ENCODE results near the gene ZNF792. TPM values are rescaled to one million over a fixed set of nuclear protein-coding genes. Genes with fewer than 3 reads are reported as not detected.

Gene ZNF792
- total RNA-seq, 4 donors from 2014 or later = 1.7 to 3.5 (median 2.7) TPM

DNA sequence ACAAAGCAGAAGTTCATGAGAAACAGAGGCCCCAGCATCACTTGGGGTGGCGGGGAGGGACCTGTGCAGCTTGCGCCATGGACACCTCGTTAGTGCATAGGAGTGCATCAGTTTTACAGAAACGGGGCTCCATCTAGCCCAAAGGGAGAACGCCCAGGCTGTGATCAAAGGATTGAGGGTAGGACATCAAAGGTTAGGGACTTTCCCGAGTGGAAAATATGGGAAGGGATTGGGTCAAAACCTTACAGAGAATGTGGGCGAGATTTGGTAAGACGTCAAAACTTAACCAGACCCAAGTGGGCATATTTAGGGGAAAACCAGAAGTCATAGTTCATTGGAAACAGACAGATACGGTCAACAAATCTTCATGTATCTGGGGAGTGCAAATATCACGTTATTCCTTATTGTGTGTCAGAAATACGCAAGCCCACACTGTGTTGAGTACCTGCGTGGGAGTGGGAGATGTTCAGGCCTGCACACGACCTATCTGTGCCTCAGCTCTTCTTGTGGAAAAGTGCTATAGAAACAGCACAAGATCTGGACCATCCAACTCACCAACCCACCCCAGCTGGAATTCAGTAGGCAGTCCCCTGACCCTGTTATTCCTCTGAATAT is 26.7 kb upstream of the ZNF792 start:
- no peak overlapping the region for H3K27ac ChIP-seq
- no peaks in the 10 kb centered on the region for H3K36me3 ChIP-seq
- in situ Hi-C loops (cut with MboI; ENCODE audit: low sequenced_read_pairs in 4 of 4) (loop anchor here in 1 of 4 donors (25.0 kb wide), 1 partner anchor 272 kb away; the partner anchor contains the start of gene USF2), intact Hi-C loops (cut with DNase I; ENCODE audit: low total_unique reads) (no loop called here)
- H3K27me3 ChIP-seq = no peaks in the 10 kb centered on the region
- H3K4me3 ChIP-seq = no peak overlapping the region
- no peak for ATAC-seq
- no peaks in the 10 kb centered on the region for H3K9me3 ChIP-seq
- DNase-seq = no peak
- peaks cover 12 to 16% of the 10 kb centered on the region in 2 donors for H3K4me1 ChIP-seq
- TF ChIP-seq CTCF (IDR thresholded peaks at IDR 0.05 in 4 of 5, conservative IDR thresholded peaks at IDR 0.05 in 1 of 5) = no peak
- no peak for TF ChIP-seq POLR2A (IDR thresholded peaks at IDR 0.05)

DNA sequence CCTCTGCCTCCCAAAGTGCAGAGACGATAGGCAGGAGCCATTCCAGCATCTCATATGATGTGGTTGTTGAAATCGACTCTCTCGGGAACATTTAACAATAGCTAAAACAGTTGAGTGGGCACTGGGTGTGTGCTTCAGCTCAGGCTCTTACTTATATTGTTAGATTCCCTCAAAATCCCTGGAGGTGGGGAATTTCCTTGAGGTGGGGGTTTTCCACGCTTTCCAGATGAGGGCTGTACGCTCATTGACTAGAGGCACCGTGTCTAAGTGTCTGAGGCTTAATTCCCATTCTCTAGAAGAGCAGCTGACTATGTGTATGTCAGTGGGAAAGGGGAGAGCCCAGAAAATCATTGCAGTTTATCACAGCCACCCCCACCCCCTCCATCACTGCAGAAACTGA is 25.3 kb upstream of the ZNF792 start:
- no peak for TF ChIP-seq CTCF (IDR thresholded peaks at IDR 0.05 in 4 of 5, conservative IDR thresholded peaks at IDR 0.05 in 1 of 5)
- H3K27me3 ChIP-seq = no peaks in the 10 kb centered on the region
- H3K27ac ChIP-seq = no peak overlapping the region
- H3K4me1 ChIP-seq = peaks cover 10 to 12% of the 10 kb centered on the region in 2 donors
- intact Hi-C loops (cut with DNase I; ENCODE audit: low total_unique reads) = no loop called here
- no peak overlapping the region for H3K4me3 ChIP-seq
- H3K9me3 ChIP-seq = no peaks in the 10 kb centered on the region
- H3K36me3 ChIP-seq = no peaks in the 10 kb centered on the region
- no peak for DNase-seq
- in situ Hi-C loops (cut with MboI; ENCODE audit: low sequenced_read_pairs in 4 of 4) = loop anchor here in 1 of 4 donors (25.0 kb wide), 1 partner anchor 273 kb away; the partner anchor contains the start of gene USF2
- no peak for ATAC-seq

- no peak for DNase-seq
- no peaks in the 10 kb centered on the region for H3K27me3 ChIP-seq
- H3K36me3 ChIP-seq = no peaks in the 10 kb centered on the region
- TF ChIP-seq CTCF (IDR thresholded peaks at IDR 0.05 in 4 of 5, conservative IDR thresholded peaks at IDR 0.05 in 1 of 5) = no peak
- TF ChIP-seq POLR2A (IDR thresholded peaks at IDR 0.05) = no peak
- no peak for ATAC-seq
- no peak overlapping the region for H3K4me3 ChIP-seq
- in situ Hi-C loops (cut with MboI; ENCODE audit: low sequenced_read_pairs in 4 of 4) (loop anchor here in 1 of 4 donors (25.0 kb wide), 1 partner anchor 274 kb away; the partner anchor contains the start of gene USF2), intact Hi-C loops (cut with DNase I; ENCODE audit: low total_unique reads) (no loop called here)
- no peaks in the 10 kb centered on the region for H3K9me3 ChIP-seq
- H3K27ac ChIP-seq = no peak overlapping the region
- peaks cover 8 to 12% of the 10 kb centered on the region in 2 donors for H3K4me1 ChIP-seq
Measured at GRCh38 chr19:34988119-34988518, 24.1 kb upstream of the ZNF792 start.

DNA sequence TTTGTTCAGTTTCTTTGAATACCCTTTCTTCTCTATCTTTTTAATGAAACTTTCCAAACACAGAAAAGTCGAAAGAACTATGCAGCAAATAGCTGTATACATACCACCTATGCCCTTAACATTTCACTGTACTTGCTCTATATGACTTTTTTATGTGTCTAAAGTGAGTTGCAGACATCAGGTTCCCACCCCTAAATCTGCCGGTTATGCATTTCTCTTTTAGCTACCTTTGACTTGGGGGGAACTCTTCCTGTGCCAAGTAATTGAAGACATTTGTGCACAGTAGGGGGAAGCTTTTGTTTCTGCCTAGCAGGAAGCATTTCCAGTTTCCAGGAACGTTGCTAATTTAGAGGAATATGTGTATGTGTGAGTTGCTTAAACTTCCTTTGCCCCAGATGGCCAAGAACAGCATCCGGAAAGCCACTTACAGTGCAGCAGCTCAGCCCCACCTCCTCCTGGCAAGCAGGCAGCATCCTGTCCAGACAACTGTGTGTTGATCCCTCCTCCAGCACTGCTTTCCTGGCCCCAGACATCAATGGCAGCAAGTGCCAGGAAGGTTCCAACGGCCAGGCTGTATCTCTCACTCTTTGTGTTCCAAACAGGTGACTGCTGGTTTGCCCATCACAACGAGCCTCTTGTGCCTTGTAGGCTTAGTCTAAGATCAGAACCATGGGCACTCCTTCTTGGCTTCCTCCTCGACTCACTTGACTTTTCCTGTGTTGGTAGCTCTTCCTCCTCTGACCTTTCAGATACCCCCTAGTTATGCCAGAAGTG is 21.4 kb upstream of the ZNF792 start:
- in situ Hi-C loops (cut with MboI; ENCODE audit: low sequenced_read_pairs in 4 of 4) = loop anchor here in 1 of 4 donors (25.0 kb wide), 1 partner anchor 277 kb away; the partner anchor contains the start of gene USF2
- Histone ChIP-seq H3K4me3 (no peak overlapping the region), H3K36me3 (no peaks in the 10 kb centered on the region), H3K4me1 (peaks cover 8 to 12% of the 10 kb centered on the region in 2 donors), H3K27me3 (no peaks in the 10 kb centered on the region), H3K27ac (peak overlapping the region in 3 of 4 donors; percentile 34 to 65 (median 58)), H3K9me3 (no peaks in the 10 kb centered on the region)
- ATAC-seq (peak; percentile 91 to 93), DNase-seq (peak; percentile 23 to 73)
- intact Hi-C loops (cut with DNase I; ENCODE audit: low total_unique reads) = no loop called here
- no peak for TF ChIP-seq POLR2A (IDR thresholded peaks at IDR 0.05)
- no peak for TF ChIP-seq CTCF (IDR thresholded peaks at IDR 0.05 in 4 of 5, conservative IDR thresholded peaks at IDR 0.05 in 1 of 5)

All from gastrocnemius medialis (tissue), 4 donors.